GM12878 (cell line): ENCODE results near the gene FGGY. TPM values are rescaled to one million over a fixed set of nuclear protein-coding genes. Genes with fewer than 3 reads are reported as not detected.

ENCODE experiments used
- ATAC-seq: fragments of 200-7000 bp; cut with Tn5 transposase; 3 replicates; pipeline ENCODE4 v1.9.1; 2020; ENCODE audit warnings: mild to moderate bottlenecking, moderate library complexity
- BruUV-seq: library from RNA; stranded (reverse); fragments of 400-500 nt; replicated peaks from 2 replicates; lab custom pipeline; 2021; lab: Mats Ljungman, UMichigan
- CTCF ChIA-PET: fragments of 300-600 bp; sonication (Branson Sonifier 250); formaldehyde crosslinking; extraction: SDS; loops from one replicate; lab custom pipeline; 2021; ENCODE audit warnings: inconsistent platforms; lab: Yijun Ruan, JAX
- POLR2A ChIA-PET: fragments of 350-600 bp; formaldehyde crosslinking; extraction: SDS; loops from one replicate; lab custom pipeline; 2021; ENCODE audit warnings: inconsistent platforms; lab: Charles Lee
- RAD21 ChIA-PET: fragments of 300-600 bp; sonication (Branson Sonifier 250); formaldehyde crosslinking; loops from one replicate; lab custom pipeline; 2023; ENCODE audit warnings: antibody characterized with exemption; ENCODE audit not compliant: unreplicated experiment; lab: Charles Lee
- SMC1A ChIA-PET: fragments of 300-600 bp; sonication (Branson Sonifier 250); formaldehyde crosslinking; loops from one replicate; lab custom pipeline; 2023; ENCODE audit not compliant: unreplicated experiment, uncharacterized antibody; lab: Charles Lee
- DNase-seq: peaks from one replicate; pipeline ENCODE4 v3.0.0-alpha.2; 2011; ENCODE audit warnings: low read depth, low spot score
- FAIRE-seq: peaks from 3 replicates; lab custom pipeline; 2011; peaks lifted over from hg19 to GRCh38; lab: Jason Lieb, UNC
- H2AFZ ChIP-seq: 2 replicates; pipeline ENCODE4 v1.6.0; 2011; ENCODE audit warnings: low read depth, low read length, control low read depth; ENCODE audit not compliant: control insufficient read depth
- H3K27ac ChIP-seq: 2 replicates; pipeline ENCODE4 v1.5.1; 2011; ENCODE audit warnings: control low read depth; ENCODE audit not compliant: control insufficient read depth, insufficient read depth
- H3K27me3 ChIP-seq, 2 experiments: replicated peaks in 1 of 2; 2 replicates each; pipeline versions ENCODE4 v1.6.0 to v1.6.1; 2011; ENCODE audit warnings: low read length in 1 of 2; ENCODE audit not compliant: control insufficient read depth in 2 of 2, insufficient read depth in 2 of 2
- H3K36me3 ChIP-seq, 2 experiments: 2 replicates each; pipeline ENCODE4 v1.5.1; 2011; ENCODE audit warnings: low read length in 1 of 2; ENCODE audit not compliant: control insufficient read depth in 2 of 2, insufficient read depth in 2 of 2
- H3K4me1 ChIP-seq: 2 replicates; pipeline ENCODE4 v1.6.1; 2011; ENCODE audit warnings: mild to moderate bottlenecking, low read length, moderate library complexity, mixed read lengths; ENCODE audit not compliant: control insufficient read depth, insufficient read depth
- H3K4me2 ChIP-seq: 2 replicates; pipeline ENCODE4 v1.6.0; 2011; ENCODE audit warnings: control low read depth; ENCODE audit not compliant: control insufficient read depth, insufficient read depth
- H3K4me3 ChIP-seq: fragments of 200-600 bp; sonication (generic); 2 replicates; pipeline ENCODE4 v1.5.1; 2016
- H3K79me2 ChIP-seq: 2 replicates; pipeline ENCODE4 v1.6.0; 2011; ENCODE audit warnings: low read length; ENCODE audit not compliant: control insufficient read depth, insufficient read depth
- H3K9ac ChIP-seq: 2 replicates; pipeline ENCODE4 v1.8.0; 2011; ENCODE audit warnings: low read length, control low read depth, mixed read lengths; ENCODE audit not compliant: control insufficient read depth, insufficient read depth
- H3K9me3 ChIP-seq: replicated peaks from 3 replicates; pipeline ENCODE4 v1.5.1; 2011; ENCODE audit warnings: mild to moderate bottlenecking, low read length; ENCODE audit not compliant: control insufficient read depth, insufficient read depth
- H4K20me1 ChIP-seq: 2 replicates; pipeline ENCODE4 v1.6.0; 2011; ENCODE audit not compliant: control insufficient read depth, insufficient read depth
- CBX5 ChIP-seq: sonication (generic); IDR thresholded peaks from 2 replicates; pipeline ENCODE4 v1.6.1; 2016; ENCODE audit warnings: low read depth, moderate library complexity, mild to moderate bottlenecking, inconsistent platforms
- JUNB ChIP-seq: IDR thresholded peaks from 2 replicates; pipeline ENCODE4 v1.6.1; 2016; ENCODE audit warnings: antibody characterized with exemption, mild to moderate bottlenecking
- JUND ChIP-seq: IDR thresholded peaks from 2 replicates; pipeline ENCODE4 v1.6.1; 2012; ENCODE audit warnings: low read depth, mild to moderate bottlenecking, low read length, improper control_type of control experiment, moderate library complexity
- RAD21 ChIP-seq: IDR thresholded peaks from 2 replicates; pipeline ENCODE4 v1.6.1; 2011; ENCODE audit warnings: mild to moderate bottlenecking, low read depth, low read length, moderate library complexity; ENCODE audit not compliant: insufficient read depth
- SP1 ChIP-seq: IDR thresholded peaks from one replicate; pipeline ENCODE4 v1.6.1; 2011; ENCODE audit warnings: low read depth, low read length
- SRF ChIP-seq, 2 experiments: IDR thresholded peaks; 2 replicates each; pipeline ENCODE4 v1.6.1; 2011; ENCODE audit warnings: low read depth in 2 of 2, low read length in 2 of 2, mild to moderate bottlenecking in 1 of 2, moderate library complexity in 1 of 2
- TAF1 ChIP-seq: IDR thresholded peaks from 2 replicates; pipeline ENCODE4 v1.6.1; 2011; ENCODE audit warnings: mild to moderate bottlenecking, low read depth, low read length, borderline replicate concordance
- USF1 ChIP-seq: IDR thresholded peaks from 2 replicates; pipeline ENCODE4 v1.6.1; 2011; ENCODE audit warnings: borderline replicate concordance, low read depth, mild to moderate bottlenecking, moderate library complexity, mixed read lengths, low read length; ENCODE audit not compliant: insufficient read depth; ENCODE audit errors: extremely low read length
- ZNF207 ChIP-seq: fragments of 450-650 bp; IDR thresholded peaks from 2 replicates; pipeline ENCODE4 v1.6.1; 2014; ENCODE audit warnings: antibody characterized with exemption, mild to moderate bottlenecking, borderline replicate concordance
- WGBS: methylation state at CpG from one replicate; pipeline ENCODE4 v1.1.6; 2016; ENCODE audit warnings: low lambda C conversion rate; ENCODE audit not compliant: insufficient replicate concordance, insufficient coverage; ENCODE audit errors: missing lambda C conversion rate; 5-methylcytosine and 5-hydroxymethylcytosine counted together
- in situ Hi-C: fragments of 300-500 bp; cut with MboI; formaldehyde crosslinking; loops from 9 replicates; pipeline ENCODE4 v1.14.3; 2018; ENCODE audit warnings: mixed read lengths
- intact Hi-C: fragments of 100-400 bp; cut with micrococcal nuclease; formaldehyde crosslinking; loops from one replicate; pipeline ENCODE4 v1.14.2; 2022; ENCODE audit not compliant: unreplicated experiment
- polyA plus RNA-seq, 11 experiments: library from polyadenylated mRNA; depleted of rRNA in 4 of 11; unstranded in 6 of 11; stranded (reverse) in 5 of 11; fragments of >200 nt; fragmentation: Nextera tagmentation in 4 of 11; fragmentation: Illumina TruSeq in 1 of 11; extraction: Ambion mirVana in 4 of 11; extraction: Trizol in 1 of 11; gene quantifications; 1 replicate in 1 of 11; 2 replicates in 10 of 11; pipeline versions ENCODE4 v1.2.1 to v1.2.3, GENCODE V29; 2011 to 2016; ENCODE audit warnings: inconsistent platforms in 2 of 11, missing spikeins in 2 of 11, low read depth in 1 of 11
- total RNA-seq, 4 experiments: library from RNA; depleted of rRNA in 3 of 4; stranded (reverse); fragments of >200 nt in 3 of 4; fragmentation: Illumina TruSeq in 1 of 4; extraction: Trizol in 1 of 4; gene quantifications; 2 replicates each; pipeline versions ENCODE4 v1.2.1 to v1.2.3, GENCODE V29; 2013 to 2021

Gene FGGY
- total and polyA plus RNA-seq, 10 of the 15 experiments (the other 5 are each of a cell fraction or from before 2014, with no cell fraction given), result 6.2 to 11.9 (median 7.5) TPM

GRCh38 chr1:59549066-59549837, 252.4 kb downstream of the FGGY start:
- no peak overlapping the region for H3K9ac ChIP-seq
- no peak for TF ChIP-seq TAF1
- no peak for TF ChIP-seq JUND
- no peak for TF ChIP-seq SRF (IDR thresholded peaks at IDR 0.05; ENCODE audit: low read depth in 2 of 2, low read length in 2 of 2)
- no peak for TF ChIP-seq SP1
- TF ChIP-seq USF1, result no peak
- TF ChIP-seq JUNB, result no peak
- TF ChIP-seq RAD21, result no peak
- no peak for TF ChIP-seq ZNF207
- TF ChIP-seq CBX5, result no peak
- TF ChIP-seq, all 136 proteins: peak for 0
- no peak overlapping the region for H2AFZ ChIP-seq
- POLR2A ChIA-PET, result no interaction called here
- DNase-seq, result no peak
- no peak overlapping the region for H3K4me2 ChIP-seq
- H3K9me3 ChIP-seq, result no peaks in the 10 kb centered on the region
- BruUV-seq, result no TSS peak
- RAD21 ChIA-PET, result no interaction called here
- in situ Hi-C loops, result no loop called here
- no peak for FAIRE-seq
- no peaks in the 10 kb centered on the region for H3K79me2 ChIP-seq
- no peak overlapping the region for H3K4me3 ChIP-seq
- no peaks in the 10 kb centered on the region for H3K36me3 ChIP-seq
- no peaks in the 10 kb centered on the region for H3K27me3 ChIP-seq
- SMC1A ChIA-PET, result interaction anchor here (0.7 kb wide), 1 partner anchor 485 kb away, joined by 3 read pairs; no protein-coding TSS in a partner anchor
- 76% methylated on average over 5 of the region's 5 CpGs for WGBS
- H3K4me1 ChIP-seq, result no peaks in the 10 kb centered on the region
- no peaks in the 10 kb centered on the region for H4K20me1 ChIP-seq
- no peak overlapping the region for H3K27ac ChIP-seq
- CTCF ChIA-PET, result interaction anchor here (0.6 to 1.1 kb wide), 2 partner anchors 12 to 791 kb away, joined by 3 read pairs; no protein-coding TSS in a partner anchor
- intact Hi-C loops, result no loop called here
- ATAC-seq, result no peak
